AG09319 (cell line): ENCODE results near the gene SLC12A4.
A peak's percentile ranks its signal among the peaks of the same experiment; 100 is the strongest.

Source experiments
- DNase-seq: peaks from one replicate; pipeline ENCODE4 v3.0.0-alpha.2; 2010; ENCODE audit warnings: low read depth; ENCODE audit errors: extremely low read depth
- CTCF ChIP-seq: IDR thresholded peaks from 2 replicates; pipeline ENCODE4 v1.5.1; 2011; ENCODE audit warnings: low read depth, mild to moderate bottlenecking, inconsistent platforms, low read length, moderate library complexity

SLC12A4 gene

GRCh38 chr16:67946128-67946569 is 22.3 kb downstream of the SLC12A4 start:
- DNase-seq = no peak
- TF ChIP-seq CTCF = no peak

- TF ChIP-seq CTCF = no peak
- no peak for DNase-seq
Observed at GRCh38 chr16:67945392-67945933, 23.0 kb downstream of the SLC12A4 start.

- TF ChIP-seq CTCF = no peak
- DNase-seq = no peak
Observed at GRCh38 chr16:67944690-67945391, 23.6 kb downstream of the SLC12A4 start.

GRCh38 chr16:67943619-67944504 is 24.6 kb downstream of the SLC12A4 start, which contains the start of gene LCAT:
Gene LCAT (minus strand): TSS chr16:67944120. CDS start chr16:67944101, 19 bp downstream.
- TF ChIP-seq CTCF = no peak
- DNase-seq = no peak

- no peak for TF ChIP-seq CTCF
- DNase-seq = no peak
Observed at GRCh38 chr16:67943256-67943618, 25.2 kb downstream of the SLC12A4 start.

- no peak for DNase-seq
- TF ChIP-seq CTCF = no peak
Observed at GRCh38 chr16:67942510-67943255, 25.8 kb downstream of the SLC12A4 start.

- DNase-seq = no peak
- TF ChIP-seq CTCF = peak; percentile 60
Observed at GRCh38 chr16:67942200-67942509, 26.3 kb downstream of the SLC12A4 start.
